ENCODE data around the gene UPK3A.
"Not testable (repeated sequence)": the region's sequence is repeated elsewhere in the genome, so short reads cannot be mapped to it uniquely, and the experiment has no call there.

The UPK3A gene

DNA sequence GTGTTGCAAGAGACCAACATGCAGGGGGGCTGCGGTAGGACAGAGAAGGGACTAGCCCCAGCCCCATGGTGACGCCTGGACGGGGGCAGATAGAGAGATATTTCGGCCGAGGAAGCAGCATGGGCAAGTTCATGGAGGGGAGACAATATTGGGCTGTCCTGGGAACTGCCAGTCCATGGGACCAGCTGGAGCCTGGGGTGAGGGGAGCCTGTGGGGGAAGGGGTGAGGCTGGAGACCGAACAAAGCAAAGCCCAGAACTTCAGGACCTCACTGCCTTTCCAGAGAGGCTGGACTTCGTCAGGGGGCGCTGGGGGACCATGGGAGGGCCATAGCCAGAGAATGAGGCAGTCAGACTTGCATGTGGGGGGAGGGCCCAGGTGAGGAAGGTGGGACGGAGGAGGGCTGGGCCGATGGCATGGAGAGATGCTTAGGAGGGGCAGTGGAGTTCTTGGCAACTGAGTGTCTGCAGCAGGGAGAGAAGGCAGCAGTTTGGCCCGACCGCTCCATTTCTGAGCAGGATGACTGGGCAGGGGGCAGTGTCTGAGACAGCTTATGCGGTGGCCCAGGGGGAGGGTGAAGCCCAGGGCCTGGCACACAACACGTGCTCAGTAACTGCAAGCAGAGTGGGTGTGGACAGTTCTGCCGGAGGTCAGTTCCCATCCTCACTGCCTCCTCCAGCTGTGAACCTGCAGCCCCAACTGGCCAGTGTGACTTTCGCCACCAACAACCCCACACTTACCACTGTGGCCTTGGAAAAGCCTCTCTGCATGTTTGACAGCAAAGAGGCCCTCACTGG lies 712 bp downstream of the UPK3A start:
- no peak for DNase-seq

DNA sequence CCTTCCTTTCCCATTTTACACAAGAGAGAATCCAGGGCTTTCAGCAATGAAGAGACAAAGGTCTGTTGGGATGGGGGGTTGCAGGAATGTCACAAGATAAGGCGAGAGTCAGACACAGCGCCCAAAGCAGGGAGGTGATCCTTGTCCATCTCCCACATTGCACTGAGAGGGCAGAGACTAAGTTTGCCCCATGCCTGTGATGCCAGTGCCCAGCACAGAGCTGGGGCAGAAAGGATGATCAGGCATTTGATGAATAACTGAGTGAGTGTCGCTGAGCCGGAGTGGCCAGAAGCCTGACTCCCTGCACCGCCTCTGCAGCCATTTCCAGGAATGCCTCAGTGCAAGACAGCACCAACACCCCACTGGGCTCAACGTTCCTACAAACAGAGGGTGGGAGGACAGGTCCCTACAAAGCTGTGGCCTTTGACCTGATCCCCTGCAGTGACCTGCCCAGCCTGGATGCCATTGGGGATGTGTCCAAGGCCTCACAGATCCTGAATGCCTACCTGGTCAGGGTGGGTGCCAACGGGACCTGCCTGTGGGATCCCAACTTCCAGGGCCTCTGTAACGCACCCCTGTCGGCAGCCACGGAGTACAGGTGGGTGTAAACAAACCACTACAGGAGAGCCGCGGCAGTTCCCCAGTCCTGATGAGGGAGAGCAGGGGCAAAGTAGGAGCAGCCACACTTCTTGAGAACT lies 2.3 kb downstream of the UPK3A start:
- DNase-seq = no peak

DNA sequence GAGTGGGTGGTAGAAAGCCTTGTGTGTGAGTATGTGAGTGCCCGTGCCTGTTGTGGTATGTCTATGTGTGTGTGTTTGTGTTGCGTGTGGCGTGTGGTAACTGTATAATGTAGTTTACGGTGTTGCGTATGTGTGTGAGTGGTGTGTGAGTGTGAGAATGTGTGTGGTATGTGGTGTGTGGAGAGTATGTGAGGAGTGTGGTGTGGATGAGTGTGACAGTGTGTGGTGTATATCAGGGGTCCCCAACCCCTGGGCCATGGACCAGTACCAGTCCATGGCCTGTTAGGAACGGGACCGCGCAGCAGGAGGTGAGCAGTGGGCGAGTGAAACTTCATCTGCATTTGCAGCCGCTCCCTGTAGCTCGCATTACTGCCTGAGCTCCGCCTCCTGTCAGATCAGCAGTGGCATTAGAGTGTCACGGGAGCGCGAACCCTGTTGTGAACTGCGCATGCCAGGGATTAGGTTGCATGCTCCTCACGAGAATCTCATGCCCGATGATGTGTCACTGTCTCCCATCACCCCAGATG lies 5.7 kb downstream of the UPK3A start:
- DNase-seq = no peak

DNA sequence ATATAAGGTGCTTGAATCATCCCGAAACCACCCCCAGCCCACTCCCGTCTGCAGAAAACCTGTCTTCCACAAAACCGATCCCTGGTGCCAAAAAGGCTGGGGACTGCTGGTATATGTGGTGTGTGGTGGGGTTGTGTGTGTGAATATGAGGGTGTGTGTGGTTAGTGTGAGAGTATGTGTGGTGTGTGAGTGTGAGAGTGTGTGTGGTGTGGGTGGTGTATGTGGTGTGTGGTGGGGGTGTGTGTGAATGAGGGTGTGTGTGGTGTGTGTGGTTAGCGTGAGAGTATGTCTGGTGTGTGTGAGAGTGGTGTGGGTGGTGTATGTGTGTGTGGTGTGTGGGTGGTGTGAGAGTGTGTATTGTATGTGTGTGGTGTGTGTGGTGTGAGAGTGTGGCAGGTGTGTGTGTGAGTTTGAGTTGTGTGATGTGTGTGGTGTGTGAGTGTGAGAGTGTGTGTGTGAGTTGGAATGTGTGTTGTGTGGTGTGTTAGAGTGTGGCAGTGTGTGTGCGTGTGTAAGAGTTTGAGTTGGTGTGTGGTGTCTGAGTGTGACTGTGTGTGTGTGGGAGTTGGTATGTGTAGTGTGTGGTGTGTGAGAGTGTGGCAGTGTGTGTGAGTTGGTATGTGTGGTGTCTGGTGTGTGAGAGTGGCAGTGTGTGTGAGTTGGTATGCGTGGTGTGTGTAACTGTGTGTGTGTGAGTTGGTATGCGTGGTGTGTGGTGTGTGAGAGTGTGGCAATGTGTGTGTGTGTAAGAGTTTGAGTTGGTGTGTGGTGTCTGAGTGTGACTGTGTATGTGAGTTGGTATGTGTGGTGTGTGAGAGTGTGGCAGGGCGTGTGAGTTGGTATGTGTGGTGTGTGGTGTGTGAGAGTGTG lies 6.5 kb downstream of the UPK3A start:
- DNase-seq = no peak

DNA sequence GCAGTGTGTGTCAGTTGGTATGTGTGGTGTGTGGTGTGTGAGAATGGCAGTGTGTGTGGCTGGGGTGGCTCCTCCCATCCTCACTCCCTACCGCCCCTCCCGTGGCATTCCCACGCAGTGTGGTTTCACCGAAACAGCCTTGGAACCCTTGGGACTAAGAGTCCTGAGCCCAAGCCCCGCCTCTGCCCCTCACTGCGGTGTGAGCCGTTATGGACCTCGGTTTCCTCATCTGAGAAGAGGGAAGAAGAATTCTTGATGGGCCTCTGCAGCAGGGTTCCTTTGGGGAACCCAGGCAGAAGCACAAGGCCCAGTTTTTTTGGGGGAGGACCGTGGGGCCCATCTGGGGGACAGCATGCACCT lies 7.2 kb downstream of the UPK3A start:
- no peak for DNase-seq

DNA sequence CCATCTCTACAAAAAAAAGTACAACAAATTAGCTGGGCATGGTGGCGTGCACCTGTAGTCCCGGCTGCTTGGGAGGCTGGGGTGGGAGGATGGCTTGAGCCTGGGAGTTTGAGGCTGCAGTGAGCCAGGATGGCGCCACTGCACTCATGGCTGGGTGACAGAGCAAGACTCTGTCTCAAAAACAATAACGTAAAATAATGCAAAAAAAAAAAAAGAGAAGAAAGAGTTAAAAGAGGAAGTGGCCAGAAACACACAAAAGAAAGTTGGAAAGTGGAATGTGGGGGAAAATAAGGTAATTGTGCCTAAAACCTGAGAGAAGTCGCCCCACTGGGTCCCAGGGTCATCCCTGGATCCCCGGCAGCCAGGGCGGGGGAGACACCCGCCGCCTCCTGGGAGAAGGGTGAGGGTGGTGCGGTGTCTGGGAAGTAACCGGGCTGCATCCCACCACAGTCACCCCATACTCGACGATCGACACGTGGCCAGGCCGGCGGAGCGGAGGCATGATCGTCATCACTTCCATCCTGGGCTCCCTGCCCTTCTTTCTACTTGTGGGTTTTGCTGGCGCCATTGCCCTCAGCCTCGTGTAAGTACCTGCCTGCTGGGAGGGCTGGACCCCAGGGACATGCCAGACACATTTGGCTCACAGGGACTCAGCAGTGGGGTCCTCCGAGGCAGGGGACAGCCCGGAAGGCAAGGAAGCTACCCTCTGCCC lies 8.1 kb downstream of the UPK3A start:
- no peak for DNase-seq

DNA sequence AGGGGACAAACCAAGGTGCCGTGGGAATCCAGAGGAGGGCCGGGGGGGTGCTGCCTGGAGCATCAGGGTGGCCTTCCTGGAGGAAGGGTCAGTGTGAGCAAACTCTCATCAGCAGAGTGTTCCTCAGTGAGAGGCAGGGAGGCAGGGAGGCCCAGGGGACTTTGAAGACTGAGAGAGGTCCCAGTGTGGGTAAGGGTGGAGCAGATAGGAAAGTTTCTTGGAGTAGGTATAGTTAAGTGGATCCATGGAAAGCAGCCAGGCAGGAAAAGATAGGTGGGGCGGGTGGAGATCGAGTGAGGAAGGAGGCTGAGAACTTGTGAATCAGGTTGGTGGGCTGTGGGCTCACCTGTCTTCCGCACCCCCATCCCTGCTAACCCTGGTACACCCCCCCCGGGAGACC lies 9.3 kb downstream of the UPK3A start:
- DNase-seq = no peak

DNA sequence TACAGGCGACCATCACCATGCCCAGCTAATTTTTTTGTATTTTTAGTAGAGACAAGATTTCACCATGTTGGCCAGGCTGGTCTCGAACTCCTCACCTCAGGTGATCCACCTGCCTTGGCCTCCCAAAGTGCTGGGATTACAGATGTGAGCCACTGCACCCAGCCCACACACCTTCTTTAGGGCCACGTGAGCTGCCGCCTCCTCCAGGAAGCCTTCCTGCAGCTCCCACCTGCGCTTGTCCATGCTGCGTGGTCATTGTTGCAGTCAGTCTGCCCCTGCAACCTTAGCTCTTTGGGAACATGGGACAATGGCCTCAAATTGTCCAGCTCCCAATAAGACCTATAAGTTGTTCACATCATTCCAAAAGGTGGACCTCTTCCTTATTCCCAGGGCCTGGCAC lies 10.3 kb downstream of the UPK3A start:
- DNase-seq = not testable (repeated sequence)

DNA sequence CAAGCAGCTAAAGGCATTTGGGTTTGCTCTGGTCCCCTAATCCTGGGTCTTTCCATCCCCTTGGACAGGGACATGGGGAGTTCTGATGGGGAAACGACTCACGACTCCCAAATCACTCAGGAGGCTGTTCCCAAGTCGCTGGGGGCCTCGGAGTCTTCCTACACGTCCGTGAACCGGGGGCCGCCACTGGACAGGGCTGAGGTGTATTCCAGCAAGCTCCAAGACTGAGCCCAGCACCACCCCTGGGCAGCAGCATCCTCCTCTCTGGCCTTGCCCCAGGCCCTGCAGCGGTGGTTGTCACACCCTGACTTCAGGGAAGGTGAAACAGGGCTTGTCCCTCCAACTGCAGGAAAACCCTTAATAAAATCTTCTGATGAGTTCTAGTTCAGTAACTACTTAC lies 10.7 kb downstream of the UPK3A start:
- DNase-seq = no peak

DNA sequence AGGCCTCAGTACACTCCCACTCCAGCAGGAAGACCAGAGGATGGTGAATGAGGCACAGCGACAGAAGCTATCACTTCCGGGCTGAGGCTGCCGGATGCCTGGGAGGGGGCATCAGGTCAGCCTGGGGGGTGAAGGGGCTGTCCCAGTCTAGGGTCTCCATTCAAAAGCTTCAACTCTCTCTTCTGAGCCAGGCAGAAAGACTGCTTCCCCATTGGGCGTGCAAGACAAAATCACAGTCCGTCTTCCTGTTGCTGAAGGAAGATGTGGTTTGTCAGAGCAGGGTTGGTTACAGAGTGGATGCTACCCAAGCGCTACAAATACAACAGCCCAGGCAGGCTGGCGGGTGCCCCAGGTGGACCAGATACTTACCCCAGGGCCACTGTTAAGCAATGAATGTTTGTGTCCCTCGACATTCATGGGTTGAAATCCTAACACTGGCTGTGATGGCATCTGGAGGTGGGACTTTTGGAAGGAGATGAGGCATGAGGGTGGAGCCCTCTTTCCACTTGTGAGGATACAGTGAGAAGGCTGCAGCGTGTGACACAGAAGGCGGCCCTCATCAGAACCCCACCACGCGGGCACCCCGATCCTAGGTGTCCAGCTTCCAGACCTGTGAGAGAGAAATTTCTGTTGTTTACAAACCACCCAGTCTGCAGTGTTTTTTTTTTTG lies 12.0 kb downstream of the UPK3A start:
- no peak for DNase-seq

DNA sequence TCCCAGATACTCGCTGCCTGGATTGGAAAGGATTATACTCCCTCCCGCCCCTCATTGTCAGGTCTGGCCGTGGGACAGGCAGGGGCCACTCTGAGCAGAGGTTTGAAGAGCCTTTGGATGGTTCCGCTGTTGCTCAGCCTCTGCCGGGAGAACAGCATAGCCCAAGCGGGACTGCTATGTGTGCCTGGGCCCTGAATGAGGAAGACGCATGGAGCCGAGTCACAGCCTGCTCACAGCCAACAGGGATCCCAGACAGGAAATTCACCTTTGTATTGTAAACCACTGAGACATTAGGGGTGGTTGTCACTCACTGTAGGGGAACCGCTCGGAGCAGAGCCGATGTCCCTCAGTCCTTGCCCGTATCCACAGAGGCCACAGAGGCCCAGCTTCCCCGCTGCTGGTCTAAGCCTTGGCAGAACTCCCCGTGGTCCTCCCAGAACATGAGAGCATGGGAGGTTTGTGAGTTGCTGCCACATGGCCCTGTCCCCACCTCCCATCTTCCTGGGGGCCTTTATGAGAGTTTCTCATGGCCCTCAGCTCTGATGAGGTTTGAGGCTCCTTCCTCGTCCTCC lies 14.3 kb downstream of the UPK3A start:
- no peak for DNase-seq

DNA sequence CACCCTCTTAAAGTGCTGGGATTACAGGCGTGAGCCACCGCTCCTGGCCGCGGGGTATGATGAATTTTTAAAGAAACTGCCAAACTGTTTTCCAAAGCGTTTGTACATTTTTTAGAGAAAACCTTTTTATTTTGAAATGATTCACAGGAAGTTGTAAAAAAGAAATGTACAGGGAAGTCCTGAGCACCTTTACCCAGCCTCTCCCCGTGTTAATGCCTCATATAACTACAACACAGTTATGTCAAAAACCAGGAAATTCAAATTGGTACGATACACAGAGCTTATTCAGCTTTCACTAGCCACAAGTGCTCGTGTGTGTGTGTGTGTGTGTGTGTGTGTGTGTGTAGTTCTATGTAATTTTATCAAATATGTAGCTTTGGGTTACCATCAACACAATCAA lies 18.0 kb downstream of the UPK3A start:
- DNase-seq = no peak

DNA sequence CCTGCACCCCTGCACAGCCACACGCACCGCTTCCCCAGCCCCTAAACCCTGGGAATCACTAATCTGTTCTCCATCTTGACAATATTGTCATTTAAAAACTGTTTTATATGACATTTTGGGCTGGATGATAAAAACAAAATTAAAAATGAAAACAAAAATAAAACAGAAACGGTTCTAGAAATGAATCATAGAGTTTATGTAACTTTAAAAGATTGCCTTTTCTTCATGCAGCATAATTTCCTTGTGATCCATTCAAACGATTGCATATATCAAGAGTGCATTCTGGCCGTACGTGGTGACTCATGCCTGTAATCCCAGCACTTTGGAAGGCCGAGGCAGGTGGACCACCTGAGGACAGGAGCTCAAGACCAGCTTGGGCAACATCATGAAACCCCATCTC lies 18.4 kb downstream of the UPK3A start:
- no peak for DNase-seq

DNA sequence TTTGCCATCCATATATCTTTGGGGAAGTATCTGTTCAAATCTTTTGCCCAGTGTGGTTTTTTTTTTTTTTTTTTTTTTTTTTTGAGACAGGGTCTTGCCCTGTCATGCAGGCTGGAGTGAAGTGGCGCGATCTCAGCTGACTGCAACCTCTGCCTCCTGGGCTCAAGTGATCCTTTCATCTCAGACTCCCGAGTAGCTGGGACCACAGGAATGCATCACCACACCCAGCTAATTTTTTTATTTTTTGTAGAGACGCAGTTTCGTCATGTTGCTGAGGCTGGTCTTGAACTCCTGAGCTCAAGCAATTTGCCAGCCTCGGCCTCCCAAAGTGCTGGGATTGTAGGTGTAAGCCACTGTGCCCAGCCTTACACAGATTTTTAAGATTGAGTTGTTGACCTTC lies 20.2 kb downstream of the UPK3A start:
- no peak for DNase-seq

DNA sequence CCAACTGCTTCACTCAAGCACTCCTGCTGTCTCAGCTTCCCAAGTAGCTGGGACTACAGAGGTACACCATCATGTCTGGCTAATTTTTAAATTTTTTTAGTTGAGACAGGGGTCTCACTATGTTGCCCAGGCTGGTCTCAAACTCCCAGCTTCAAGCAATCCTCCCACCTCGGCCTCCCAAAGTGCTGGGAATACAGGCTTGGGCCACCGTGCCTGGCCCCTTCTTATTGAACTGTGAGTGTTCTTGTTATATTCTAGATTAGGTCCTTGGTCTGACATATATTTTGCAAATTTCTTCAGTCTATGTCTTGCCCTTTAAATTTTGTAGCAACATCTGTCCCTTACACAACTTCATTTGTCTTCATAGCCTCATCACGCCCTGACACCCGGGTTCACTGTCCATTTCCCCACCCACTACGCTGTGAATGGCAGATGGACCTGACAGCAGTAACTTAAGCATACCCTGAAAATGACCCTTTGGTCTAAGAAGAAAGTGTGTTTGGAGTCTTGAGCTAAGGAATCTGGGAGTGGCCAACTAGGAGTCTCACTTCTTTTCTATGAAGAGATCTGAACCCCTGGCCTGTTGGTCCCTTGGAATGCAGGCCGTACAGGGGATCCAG lies 20.8 kb downstream of the UPK3A start:
- no peak for DNase-seq

DNA sequence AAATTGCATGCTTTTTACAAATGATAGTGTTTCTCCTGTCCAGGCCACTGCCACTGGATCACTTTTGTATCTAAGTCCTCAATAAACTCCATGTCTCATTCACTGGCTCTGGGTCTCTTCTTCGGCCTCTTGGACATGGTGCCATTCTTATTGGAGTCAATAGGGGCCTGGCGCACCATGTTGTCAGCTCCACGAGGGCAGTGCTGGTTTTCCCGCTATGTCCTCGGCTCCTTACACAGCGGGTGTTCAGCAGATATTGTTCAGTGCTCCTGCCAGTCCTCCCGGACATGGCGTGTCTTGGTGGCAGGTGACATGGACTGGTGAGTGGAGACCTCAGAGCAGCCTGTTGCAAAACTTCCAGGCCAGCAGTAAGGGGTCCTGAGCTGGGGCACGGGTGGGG lies 21.4 kb downstream of the UPK3A start:
- no peak for DNase-seq

DNA sequence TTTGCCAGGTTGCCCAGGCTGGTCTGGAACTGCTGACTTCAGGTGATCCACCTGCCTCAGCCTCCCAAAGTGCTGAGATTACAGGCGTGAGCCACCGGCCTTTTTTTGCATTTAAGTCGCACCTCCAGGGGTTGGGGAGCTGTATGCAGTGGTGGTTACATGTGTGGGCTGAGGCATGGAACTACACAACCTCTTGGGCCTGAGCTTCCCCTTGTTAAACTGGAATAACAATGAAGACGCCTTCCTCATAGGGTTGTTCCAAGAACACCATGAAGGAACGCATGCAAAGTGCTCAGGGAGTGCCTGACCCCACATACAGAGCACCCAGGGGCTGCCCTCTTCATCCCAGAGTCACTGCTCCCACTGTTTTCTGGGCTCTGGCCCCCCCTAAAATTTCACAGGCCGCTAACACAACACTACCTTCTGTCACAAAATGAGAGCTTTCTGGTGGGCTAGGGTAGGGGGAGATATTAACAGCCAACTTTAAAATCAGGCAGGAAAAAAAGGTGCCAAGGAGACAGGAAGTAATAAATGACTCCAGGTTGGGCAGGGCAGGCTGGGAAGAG lies 23.7 kb downstream of the UPK3A start:
- no peak for DNase-seq

DNA sequence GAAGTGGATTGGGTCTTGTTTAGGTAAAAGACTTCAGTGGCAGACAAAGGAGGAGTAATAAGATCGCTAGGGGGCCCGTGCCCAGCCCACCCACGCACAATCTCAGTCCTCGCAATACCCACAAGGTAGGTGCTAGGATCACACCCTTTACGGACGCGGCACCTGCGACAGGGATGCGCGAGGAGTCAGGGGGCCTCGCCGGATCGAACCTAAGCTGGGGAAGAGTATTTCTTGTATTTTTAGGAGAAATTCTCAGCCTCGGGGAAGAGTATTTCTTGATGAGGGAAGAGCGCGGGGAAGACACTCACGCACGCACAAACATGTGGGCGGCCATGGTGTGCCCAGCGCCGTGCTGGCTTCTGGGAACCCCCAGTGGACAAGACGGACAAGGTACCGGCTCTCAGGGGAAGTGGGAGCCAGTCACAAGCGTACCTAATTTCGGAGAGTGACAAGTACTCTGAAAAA lies 24.2 kb downstream of the UPK3A start:
- DNase-seq = no peak

DNA sequence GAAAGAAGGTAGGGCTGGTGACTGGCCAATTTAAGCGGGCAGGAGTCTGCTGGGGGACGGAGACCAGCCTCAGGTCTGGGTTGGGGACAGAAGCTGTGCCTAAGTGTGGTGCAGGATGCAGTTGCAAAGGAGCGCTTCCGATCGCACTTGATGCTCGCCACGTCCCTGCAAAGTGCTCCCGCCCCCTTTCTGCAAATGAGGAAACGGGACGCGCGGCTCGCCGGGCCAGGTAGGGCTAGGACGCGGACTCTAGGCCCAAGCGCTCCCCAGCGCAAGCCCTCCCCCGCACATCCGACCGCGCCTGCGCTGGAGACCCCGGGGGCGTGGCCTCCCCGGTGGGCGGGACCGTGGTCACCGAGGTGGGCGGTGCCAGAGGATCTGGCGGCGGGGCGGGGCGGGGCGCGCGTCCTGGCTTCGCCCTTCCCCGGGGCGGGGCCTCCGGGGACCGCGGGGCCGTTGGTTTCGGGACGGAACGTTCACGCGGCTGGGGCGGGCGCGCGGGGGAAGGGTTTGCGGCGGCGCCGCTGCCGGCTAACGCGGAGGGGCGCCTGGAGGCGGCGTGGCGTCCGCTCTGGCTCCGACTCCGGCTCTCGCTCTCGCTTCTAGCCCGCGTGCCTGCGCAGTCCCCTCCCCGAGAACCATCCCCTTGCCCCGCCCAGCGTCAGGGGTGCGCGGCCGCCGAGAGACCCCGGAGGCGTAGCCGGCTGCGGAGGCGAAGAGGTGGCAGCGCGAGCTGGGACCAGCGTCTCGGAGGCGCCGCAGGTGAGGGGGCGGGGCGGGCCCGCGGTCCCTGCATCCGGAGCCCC lies 24.9 kb downstream of the UPK3A start, which contains the start of gene FAM118A:
Gene FAM118A, plus strand, starts transcription at position 513 of the 806 bp plus-strand sequence. CDS start 12,446 bp downstream, outside the sequence.
- DNase-seq = peak; percentile 82

Data from NCI-H2107 (cell line).